GM10266 (cell line): ENCODE results near the gene ZNF716.

Experiments
- DNase-seq: peaks from one replicate; pipeline ENCODE4 v3.0.0; 2012; ENCODE audit errors: extremely low spot score
- TF ChIP-seq, protein P1 (sequence below): IDR thresholded peaks from 2 replicates; pipeline ENCODE4 v1.5.1; 2012; ENCODE audit warnings: mild to moderate bottlenecking, low read depth; ENCODE audit not compliant: control insufficient read depth, insufficient read depth; ENCODE audit errors: missing control alignments

The ZNF716 gene

DNA sequence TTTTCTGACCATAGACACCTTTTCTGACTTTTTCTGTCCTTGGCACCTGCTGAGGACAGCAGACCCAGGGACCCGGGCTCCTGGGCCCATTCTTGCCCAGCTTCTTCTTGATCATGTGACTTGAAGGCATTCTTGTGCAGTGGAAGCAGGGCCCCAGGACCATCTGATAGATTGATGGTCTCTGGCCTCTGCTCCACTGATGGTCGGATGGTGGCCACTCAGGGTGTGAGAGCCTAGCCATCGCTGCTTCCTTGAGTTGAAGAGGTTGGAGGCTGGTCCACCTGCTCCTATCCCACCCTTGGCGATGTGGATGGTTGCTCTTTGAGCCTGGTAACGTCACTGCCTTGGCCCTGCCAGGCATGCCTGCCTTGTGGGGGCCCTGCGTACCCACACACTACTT is 37.8 kb upstream of the ZNF716 start:
- TF ChIP-seq, protein P1, sequence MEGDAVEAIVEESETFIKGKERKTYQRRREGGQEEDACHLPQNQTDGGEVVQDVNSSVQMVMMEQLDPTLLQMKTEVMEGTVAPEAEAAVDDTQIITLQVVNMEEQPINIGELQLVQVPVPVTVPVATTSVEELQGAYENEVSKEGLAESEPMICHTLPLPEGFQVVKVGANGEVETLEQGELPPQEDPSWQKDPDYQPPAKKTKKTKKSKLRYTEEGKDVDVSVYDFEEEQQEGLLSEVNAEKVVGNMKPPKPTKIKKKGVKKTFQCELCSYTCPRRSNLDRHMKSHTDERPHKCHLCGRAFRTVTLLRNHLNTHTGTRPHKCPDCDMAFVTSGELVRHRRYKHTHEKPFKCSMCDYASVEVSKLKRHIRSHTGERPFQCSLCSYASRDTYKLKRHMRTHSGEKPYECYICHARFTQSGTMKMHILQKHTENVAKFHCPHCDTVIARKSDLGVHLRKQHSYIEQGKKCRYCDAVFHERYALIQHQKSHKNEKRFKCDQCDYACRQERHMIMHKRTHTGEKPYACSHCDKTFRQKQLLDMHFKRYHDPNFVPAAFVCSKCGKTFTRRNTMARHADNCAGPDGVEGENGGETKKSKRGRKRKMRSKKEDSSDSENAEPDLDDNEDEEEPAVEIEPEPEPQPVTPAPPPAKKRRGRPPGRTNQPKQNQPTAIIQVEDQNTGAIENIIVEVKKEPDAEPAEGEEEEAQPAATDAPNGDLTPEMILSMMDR: no peak
- DNase-seq: no peak

DNA sequence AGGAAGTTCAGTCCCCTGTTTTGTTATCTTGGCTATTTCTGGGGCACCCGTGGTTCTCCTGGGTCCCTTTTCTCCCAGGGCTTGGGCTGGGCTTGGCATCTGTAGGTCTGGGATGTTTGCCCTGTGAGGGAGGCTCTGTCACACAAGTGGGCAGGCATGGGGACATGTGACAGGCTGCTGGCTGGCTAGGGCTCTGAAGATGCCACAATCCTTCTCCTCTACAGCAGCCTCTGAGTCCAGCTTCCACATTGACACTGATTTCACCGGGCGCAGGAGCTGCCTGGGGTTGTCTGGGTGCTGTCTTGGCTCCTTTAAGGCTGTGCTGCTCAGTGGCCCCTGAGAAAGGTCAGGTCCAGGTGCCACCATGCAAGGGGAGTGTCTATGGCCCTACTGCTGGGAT is 37.4 kb upstream of the ZNF716 start:
- TF ChIP-seq, protein P1: no peak
- DNase-seq: no peak

DNA sequence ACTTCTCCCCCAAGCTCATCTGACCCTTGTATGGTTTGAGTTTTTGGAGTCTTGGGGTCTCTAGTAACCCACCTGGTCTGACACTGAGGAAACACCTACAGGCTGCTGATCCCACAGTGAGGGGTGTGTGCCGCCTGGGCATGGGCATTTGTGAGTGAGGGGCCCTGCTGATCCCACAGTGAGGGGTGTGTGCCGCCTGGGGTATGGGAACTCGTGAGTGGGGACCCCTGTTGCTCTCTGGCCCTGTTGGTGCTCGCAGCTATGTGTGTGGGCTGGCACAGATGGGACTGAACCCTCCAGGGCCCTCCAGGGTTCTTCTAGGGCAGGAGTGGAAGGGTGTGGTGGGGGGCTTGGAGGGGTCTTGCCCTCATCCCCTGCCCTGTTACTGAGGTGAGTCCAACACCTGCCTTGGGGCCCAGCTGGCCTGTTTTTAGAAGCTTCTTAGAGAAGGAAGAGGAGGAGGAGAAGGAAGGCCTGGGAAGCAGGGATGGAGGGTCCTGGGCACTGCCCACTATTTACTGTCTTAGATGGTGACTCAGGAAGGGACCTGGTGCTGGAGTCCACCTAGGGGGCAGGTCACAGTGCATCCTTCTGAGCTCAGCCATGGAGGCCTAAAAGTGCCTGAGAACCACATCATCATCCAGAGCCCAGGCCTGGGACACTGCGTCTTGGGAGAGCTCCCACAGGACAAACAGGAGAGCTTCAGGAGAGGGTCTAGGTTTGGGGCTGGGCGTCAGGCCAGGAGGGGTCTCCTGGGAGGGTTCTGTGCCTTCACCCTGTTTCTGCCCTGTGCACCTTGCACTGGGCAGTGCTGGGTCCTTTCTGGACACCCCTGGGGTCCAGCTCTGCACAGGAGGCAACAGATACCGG is 36.2 kb upstream of the ZNF716 start:
- no peak for DNase-seq
- TF ChIP-seq, protein P1: no peak

DNA sequence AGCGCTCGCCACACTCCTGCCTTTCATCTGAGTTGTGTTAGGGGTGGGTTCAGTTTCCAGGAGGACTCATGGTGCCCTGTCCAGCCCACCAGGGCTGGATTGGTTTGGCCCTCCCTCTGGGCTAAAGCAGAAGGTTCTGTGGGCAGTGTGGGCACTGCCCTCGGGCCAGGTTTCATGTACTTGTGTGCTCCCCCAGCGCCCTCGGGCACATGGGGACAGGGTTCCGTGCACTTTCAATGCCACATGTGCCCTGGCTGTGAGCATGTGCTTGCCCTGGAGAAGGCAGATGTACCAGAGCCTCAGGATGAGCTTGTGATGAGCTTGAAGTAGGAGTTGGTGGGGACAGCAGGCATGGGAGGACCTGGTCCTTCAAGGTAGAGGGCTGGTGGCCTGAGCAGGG is 35.6 kb upstream of the ZNF716 start:
- TF ChIP-seq, protein P1: no peak
- no peak for DNase-seq

DNA sequence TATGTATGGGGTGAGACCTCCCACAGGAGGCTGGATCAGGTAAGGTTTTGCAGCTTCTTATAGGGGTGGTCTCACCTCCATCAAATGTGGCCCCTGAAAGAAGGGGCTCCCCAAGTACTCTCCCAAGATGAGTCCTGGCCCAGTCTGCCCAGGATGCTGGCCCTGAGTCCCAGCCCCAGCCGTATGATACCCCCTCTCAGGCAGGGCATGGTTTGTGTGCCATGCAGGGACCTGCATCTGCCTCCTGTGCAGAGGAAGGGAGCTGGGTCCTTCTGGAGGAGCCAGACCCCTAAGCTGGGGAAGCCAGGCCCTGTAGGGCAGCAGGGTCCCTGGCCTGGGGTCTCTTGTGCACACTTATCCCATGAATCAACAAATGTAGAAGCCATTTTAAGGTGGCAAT is 35.1 kb upstream of the ZNF716 start:
- DNase-seq: no peak
- TF ChIP-seq, protein P1: no peak

DNA sequence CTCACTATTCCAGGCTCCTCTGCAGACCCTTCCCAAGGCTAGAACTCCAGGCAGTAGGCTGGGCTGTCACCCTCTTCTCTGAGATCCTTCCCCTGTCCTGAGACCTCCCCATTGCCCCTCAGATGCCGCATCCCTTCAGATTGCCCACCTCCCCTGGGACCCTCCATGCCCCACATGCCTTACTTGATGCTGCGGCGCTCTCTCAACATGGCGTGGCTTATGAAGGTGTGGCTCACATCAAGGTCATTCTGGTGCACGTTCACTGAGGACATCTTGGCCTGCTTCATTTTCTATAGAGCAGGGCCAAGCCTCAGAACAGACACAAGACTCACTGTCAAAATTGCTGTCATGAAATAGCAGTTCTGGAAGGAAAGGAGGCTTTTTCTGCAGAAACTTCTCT is 34.7 kb upstream of the ZNF716 start:
- DNase-seq: no peak
- TF ChIP-seq, protein P1: no peak

DNA sequence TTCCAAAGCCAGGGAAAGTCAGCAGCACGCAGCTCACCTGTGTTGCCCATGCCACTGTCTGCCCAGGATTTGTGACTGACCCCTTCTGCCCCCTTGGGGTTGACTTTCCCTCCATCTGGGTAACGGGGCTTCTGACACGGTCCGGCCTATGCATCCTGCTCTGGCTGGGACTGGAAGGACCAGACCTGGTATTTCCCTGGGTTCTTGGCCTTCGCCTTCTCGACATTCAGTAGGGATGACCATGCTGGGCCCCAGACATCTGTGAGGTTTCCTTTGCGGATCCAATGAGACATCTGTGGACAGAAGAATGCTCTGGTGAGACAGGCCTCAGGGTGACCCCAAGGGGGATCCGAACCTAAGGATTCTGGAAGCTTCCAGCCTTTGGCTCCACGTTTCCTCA is 34.2 kb upstream of the ZNF716 start:
- DNase-seq: no peak
- TF ChIP-seq, protein P1: no peak
